SK-N-SH treated with all-trans-retinoic acid at 6 μM for 48 hours (cell line): ENCODE measurements around the gene ZNRF2.

Source experiments
- ARNTL ChIP-seq: fragments of 450-650 bp; formaldehyde crosslinking; IDR thresholded peaks from 2 replicates; pipeline ENCODE4 v1.5.0; 2020; ENCODE audit warnings: low read depth, mild to moderate bottlenecking, moderate library complexity, borderline replicate concordance
- BACH2 ChIP-seq: fragments of 250-450 bp; sonication (Bioruptor Pico); IDR thresholded peaks from 2 replicates; pipeline ENCODE4 v1.9.0; 2021; ENCODE audit warnings: mild to moderate bottlenecking, borderline replicate concordance
- OSR1 ChIP-seq: fragments of 250-450 bp; sonication (Bioruptor Pico); IDR thresholded peaks from 2 replicates; pipeline ENCODE4 v1.8.0; 2022; ENCODE audit warnings: moderate library complexity, mild to moderate bottlenecking, inconsistent platforms
- PPARA ChIP-seq: fragments of 250-450 bp; sonication (Bioruptor Pico); IDR thresholded peaks from 2 replicates; pipeline ENCODE4 v1.5.0; 2020; ENCODE audit warnings: mild to moderate bottlenecking, borderline replicate concordance
- SNAI2 ChIP-seq: fragments of 250-450 bp; sonication (Bioruptor Pico); IDR thresholded peaks from 2 replicates; pipeline ENCODE4 v1.5.0; 2020; ENCODE audit warnings: mild to moderate bottlenecking, moderate library complexity
- TCF4 ChIP-seq: fragments of 250-450 bp; sonication (Bioruptor Pico); IDR thresholded peaks from 2 replicates; pipeline ENCODE4 v1.8.0; 2021; ENCODE audit warnings: mild to moderate bottlenecking, moderate library complexity, borderline replicate concordance
- ZC3H10 ChIP-seq: fragments of 250-450 bp; sonication (Bioruptor Pico); IDR thresholded peaks from 2 replicates; pipeline ENCODE4 v1.5.1; 2021; ENCODE audit warnings: mild to moderate bottlenecking, moderate library complexity
- ZNF565 ChIP-seq: fragments of 450-650 bp; formaldehyde crosslinking; conservative IDR thresholded peaks from 2 replicates; pipeline ENCODE4 v1.5.0; 2020; ENCODE audit warnings: low read depth, mild to moderate bottlenecking, moderate library complexity
- TF ChIP-seq, protein P1 (sequence below): fragments of 250-450 bp; sonication (Bioruptor Pico); IDR thresholded peaks from 2 replicates; pipeline ENCODE4 v1.8.0; 2020; ENCODE audit warnings: mild to moderate bottlenecking, moderate library complexity, borderline replicate concordance

DNA sequence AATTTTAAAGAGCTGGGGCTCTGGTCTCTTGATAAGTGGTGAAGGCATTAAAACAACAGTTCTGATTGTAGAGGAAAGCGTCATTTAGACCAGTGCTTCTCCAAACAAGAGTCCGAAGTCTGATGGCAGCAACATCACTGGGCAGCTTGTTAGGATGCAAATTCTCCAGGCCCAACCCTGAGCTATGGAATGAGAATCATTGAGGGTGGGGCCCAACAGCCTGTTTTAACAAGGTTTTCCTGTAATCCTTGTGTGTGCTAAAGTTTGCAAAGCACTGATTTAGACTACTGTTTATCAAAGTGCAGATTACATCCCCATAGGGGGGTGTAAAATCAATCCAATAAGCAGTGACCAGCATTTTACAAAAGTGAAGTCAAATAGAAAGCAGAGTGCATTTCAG is 2.6 kb upstream of the ZNRF2 start:
- TF ChIP-seq ARNTL (CRISPR knock-in tag) (no peak), ZNF565 (CRISPR knock-in tag) (no peak), OSR1 (CRISPR knock-in tag) (no peak), ZC3H10 (no peak), BACH2 (CRISPR knock-in tag) (no peak), TCF4 (no peak), SNAI2 (no peak), PPARA (CRISPR knock-in tag) (no peak)
- TF ChIP-seq, protein P1, sequence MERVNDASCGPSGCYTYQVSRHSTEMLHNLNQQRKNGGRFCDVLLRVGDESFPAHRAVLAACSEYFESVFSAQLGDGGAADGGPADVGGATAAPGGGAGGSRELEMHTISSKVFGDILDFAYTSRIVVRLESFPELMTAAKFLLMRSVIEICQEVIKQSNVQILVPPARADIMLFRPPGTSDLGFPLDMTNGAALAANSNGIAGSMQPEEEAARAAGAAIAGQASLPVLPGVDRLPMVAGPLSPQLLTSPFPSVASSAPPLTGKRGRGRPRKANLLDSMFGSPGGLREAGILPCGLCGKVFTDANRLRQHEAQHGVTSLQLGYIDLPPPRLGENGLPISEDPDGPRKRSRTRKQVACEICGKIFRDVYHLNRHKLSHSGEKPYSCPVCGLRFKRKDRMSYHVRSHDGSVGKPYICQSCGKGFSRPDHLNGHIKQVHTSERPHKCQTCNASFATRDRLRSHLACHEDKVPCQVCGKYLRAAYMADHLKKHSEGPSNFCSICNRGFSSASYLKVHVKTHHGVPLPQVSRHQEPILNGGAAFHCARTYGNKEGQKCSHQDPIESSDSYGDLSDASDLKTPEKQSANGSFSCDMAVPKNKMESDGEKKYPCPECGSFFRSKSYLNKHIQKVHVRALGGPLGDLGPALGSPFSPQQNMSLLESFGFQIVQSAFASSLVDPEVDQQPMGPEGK (CRISPR knock-in tag): no peak
